Esophagus muscularis mucosa (tissue), 3 donors: ENCODE measurements around the gene MAPK4.

Experiments used
- POLR2AphosphoS5 ChIP-seq, 2 donors: sonication (generic); formaldehyde crosslinking; IDR thresholded peaks; one replicate each; pipeline ENCODE4 v1.6.1; 2017; ENCODE audit warnings: antibody characterized with exemption in 2 of 2
- TF ChIP-seq, protein P1 (sequence below), 3 experiments: fragments of 200-600 bp in 2 of 3; fragments of 450-650 bp in 1 of 3; sonication (generic) in 2 of 3; IDR thresholded peaks; one replicate each; pipeline ENCODE4 v1.5.1; 2017 to 2019; ENCODE audit warnings: antibody characterized with exemption in 3 of 3, mild to moderate bottlenecking in 2 of 3, moderate library complexity in 1 of 3

DNA sequence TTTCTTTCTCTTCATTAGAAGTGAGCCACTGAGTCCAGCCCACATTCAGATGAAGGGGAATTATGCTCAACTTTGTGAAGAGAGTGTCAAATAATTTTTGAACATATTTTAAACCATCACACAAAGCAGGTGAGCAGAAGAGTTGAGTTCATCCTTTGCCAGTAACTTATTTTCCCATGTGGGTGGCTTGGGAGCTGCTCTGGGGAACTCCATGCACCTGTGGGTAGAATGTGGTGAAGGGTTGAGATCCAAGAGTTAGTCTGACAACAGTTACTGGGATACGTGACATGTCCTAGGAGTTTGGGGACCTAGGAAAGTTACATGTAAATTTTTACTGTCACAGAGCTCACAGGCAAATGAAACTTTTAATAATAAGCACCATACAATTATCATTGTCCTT is 21.6 kb downstream of the MAPK4 start:
- no peak for TF ChIP-seq POLR2AphosphoS5 (IDR thresholded peaks at IDR 0.05)
- TF ChIP-seq, protein P1, sequence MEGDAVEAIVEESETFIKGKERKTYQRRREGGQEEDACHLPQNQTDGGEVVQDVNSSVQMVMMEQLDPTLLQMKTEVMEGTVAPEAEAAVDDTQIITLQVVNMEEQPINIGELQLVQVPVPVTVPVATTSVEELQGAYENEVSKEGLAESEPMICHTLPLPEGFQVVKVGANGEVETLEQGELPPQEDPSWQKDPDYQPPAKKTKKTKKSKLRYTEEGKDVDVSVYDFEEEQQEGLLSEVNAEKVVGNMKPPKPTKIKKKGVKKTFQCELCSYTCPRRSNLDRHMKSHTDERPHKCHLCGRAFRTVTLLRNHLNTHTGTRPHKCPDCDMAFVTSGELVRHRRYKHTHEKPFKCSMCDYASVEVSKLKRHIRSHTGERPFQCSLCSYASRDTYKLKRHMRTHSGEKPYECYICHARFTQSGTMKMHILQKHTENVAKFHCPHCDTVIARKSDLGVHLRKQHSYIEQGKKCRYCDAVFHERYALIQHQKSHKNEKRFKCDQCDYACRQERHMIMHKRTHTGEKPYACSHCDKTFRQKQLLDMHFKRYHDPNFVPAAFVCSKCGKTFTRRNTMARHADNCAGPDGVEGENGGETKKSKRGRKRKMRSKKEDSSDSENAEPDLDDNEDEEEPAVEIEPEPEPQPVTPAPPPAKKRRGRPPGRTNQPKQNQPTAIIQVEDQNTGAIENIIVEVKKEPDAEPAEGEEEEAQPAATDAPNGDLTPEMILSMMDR (IDR thresholded peaks at IDR 0.05): no peak
